ENCODE results near the gene ZER1.

DNA sequence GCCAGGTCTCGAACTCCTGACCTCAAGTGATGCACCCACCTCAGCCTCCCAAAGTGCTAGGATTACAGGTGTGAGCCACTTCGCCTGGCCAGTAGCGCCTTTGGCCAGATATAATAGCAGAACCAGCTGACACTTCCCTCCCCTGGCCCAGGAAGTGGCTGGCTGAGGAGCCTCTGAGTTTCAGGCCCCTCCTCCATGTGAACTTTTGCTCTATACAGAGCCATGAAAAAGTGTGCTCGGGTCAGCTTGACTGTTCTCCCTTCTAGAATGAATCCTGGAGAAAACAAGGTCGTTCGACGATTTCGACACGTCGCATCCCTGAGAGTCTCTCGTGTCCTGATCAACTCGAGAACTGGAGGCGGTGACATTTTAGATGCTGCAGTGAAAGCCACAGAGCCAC lies 39.2 kb downstream of the ZER1 start:
- TF ChIP-seq, protein P1, sequence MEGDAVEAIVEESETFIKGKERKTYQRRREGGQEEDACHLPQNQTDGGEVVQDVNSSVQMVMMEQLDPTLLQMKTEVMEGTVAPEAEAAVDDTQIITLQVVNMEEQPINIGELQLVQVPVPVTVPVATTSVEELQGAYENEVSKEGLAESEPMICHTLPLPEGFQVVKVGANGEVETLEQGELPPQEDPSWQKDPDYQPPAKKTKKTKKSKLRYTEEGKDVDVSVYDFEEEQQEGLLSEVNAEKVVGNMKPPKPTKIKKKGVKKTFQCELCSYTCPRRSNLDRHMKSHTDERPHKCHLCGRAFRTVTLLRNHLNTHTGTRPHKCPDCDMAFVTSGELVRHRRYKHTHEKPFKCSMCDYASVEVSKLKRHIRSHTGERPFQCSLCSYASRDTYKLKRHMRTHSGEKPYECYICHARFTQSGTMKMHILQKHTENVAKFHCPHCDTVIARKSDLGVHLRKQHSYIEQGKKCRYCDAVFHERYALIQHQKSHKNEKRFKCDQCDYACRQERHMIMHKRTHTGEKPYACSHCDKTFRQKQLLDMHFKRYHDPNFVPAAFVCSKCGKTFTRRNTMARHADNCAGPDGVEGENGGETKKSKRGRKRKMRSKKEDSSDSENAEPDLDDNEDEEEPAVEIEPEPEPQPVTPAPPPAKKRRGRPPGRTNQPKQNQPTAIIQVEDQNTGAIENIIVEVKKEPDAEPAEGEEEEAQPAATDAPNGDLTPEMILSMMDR (IDR thresholded peaks at IDR 0.05; ENCODE audit: control extremely low read depth in 1 of 3, insufficient read depth in 1 of 3, low read depth in 1 of 3, low read length in 3 of 3), result no peak
- TF ChIP-seq GTF2F1 (IDR thresholded peaks at IDR 0.05; ENCODE audit: borderline replicate concordance, low read depth, low read length), result no peak
- TF ChIP-seq SRF (IDR thresholded peaks at IDR 0.05; ENCODE audit: low read depth, low read length), result no peak
- no peak for TF ChIP-seq SIX5 (IDR thresholded peaks at IDR 0.05; ENCODE audit: low read depth, low read length)
- no peak for TF ChIP-seq FOSL1 (IDR thresholded peaks at IDR 0.05; ENCODE audit: insufficient read depth, low read depth, low read length)
- TF ChIP-seq ATF3 (IDR thresholded peaks at IDR 0.05; ENCODE audit: insufficient read depth, low read depth, low read length), result no peak
- no peak for TF ChIP-seq POLR2A (IDR thresholded peaks at IDR 0.05; ENCODE audit: control extremely low read depth in 1 of 2, low read depth in 2 of 2, low read length in 2 of 2)
- TF ChIP-seq TEAD4 (IDR thresholded peaks at IDR 0.05; ENCODE audit: low read depth, low read length), result no peak
- no peak for TF ChIP-seq EZH2 (IDR thresholded peaks at IDR 0.05; ENCODE audit: low read depth, low read length, severe bottlenecking)
- no peak for TF ChIP-seq NRF1 (IDR thresholded peaks at IDR 0.05; ENCODE audit: low read depth, low read length)
- TF ChIP-seq BRCA1 (IDR thresholded peaks at IDR 0.05; ENCODE audit: low read depth, low read length), result no peak
- no peak for TF ChIP-seq SUZ12 (IDR thresholded peaks at IDR 0.05; ENCODE audit: low read length)
- TF ChIP-seq SIN3A (conservative IDR thresholded peaks at IDR 0.05 in 1 of 2, IDR thresholded peaks at IDR 0.05 in 1 of 2; ENCODE audit: low read depth in 1 of 2, low read length in 2 of 2), result no peak
- no peak for TF ChIP-seq RBBP5 (IDR thresholded peaks at IDR 0.05; ENCODE audit: borderline replicate concordance, low read depth, low read length)
